Cardiac septum (tissue), 1 donor: ENCODE measurements around the gene PSMA6. TPM values are rescaled to one million over a fixed set of nuclear protein-coding genes. Genes with fewer than 3 reads are reported as not detected.
"Not testable (repeated sequence)": the region's sequence is repeated elsewhere in the genome, so short reads cannot be mapped to it uniquely, and the experiment has no call there.

ENCODE experiments used
- DNase-seq: peaks from one replicate; pipeline ENCODE4 v3.0.0-alpha.2; 2020; ENCODE audit warnings: low spot score
- intact Hi-C: fragments of 100-400 bp; cut with DNase I; formaldehyde crosslinking; loops from one replicate; pipeline ENCODE4 v1.14.0; 2022
- total RNA-seq: library from RNA; stranded (reverse); fragmentation: NEBNext Ultra II Directional; extraction: Animal tissue kit (Norgen Biotek cat#: 25700); gene quantifications from one replicate; pipeline ENCODE4 v1.2.1, GENCODE V29; 2021
- donor health status: DM: no; HTN: no; CAD: no.

PSMA6 gene
- total RNA-seq, 1 donor from 2014 or later, result 125 TPM

DNA sequence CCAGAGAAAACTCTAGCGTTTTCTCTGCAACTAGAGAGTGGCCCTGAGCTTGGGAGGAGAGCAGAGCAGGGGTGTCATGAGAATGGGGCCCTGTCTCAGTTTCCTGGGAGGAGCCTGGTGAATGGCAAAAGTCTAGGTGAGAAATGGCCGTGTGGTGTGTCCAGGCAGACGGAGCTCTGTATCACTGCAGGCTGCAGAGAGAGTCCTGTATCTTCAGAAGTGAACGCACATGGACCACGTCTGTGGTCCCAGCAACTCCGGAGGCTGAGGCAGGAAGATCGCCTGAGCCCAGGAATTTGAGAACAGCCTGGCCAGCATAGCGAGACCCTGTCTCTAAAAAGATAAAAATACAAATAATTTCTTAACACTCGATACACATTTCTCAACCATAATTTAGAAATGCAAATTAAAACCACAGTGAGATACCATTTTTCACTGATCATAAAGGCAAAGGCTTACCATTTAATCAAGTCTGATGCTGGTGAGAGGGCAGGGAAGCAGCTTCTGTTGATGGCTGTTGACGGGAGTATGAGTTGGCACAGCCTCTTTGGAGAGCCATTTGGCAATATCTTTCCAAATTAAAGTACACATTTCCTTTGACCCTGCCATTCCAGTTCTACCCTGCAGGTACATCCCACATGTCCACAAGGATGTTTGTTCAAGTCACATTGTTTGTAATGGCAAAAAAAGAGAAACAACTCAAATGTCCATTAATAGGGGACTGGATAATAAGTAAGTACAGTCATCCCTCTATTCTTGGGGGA is 61.4 kb downstream of the PSMA6 start:
- no peak for DNase-seq
- intact Hi-C loops, result no loop called here

DNA sequence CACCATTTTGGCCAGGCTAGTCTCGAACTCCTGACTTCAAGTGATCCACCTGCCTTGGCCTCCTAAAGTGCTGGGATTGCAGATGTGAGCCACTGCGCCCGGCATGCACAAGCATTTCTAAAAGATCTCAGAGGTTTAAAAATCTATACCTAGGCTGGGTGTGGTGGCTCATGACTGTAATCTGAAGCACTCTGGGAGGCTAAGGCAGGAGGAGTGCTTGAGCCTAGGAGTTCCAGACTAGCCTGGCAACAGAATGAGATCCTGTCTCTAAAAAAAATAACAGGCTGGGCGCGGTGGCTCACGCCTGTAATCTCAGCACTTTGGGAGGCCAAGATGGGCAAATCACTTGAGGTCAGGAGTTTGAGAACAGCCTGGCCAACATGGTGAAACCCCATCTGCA is 63.1 kb downstream of the PSMA6 start:
- intact Hi-C loops, DNase-seq: not testable (repeated sequence)

DNA sequence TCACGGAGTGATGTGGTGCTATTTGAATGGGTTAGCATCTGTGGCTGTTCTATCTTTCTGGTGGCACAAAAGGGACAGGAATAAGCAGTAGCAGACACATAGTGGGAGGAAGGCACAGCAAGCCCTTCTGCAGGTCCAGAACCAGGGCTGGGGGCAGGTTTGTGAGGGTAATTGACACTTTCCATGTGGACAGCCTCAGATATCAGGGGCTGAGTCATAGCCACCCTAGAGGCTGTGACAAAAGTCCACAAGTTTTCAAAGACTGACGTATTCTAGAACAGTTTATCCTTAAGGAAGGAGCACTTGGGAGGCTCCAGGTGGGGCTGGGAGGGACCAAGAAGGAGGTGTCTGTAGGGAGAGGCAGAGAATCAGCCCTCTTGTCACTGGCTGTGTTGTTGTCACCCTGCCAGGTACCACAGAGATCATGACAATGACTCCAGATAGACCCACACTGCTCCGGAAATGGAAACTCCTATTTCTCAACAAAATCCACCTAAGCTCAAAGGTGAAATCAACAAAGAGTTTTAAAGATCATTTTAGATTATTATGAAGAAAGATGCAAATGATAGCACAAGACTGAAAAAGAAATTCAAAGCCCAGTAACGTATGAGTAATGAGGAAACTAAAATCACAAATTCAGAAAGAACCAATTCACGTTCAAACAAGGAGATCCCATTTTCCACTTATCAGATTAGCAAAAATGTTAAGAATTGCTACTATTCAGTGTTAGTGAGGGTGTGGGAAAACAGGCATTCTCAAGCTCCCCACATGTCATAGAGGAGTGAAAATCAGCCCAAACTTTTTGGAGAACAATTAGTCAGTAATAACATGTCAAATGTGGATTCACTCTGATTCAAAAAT is 64.0 kb downstream of the PSMA6 start:
- intact Hi-C loops, result no loop called here

DNA sequence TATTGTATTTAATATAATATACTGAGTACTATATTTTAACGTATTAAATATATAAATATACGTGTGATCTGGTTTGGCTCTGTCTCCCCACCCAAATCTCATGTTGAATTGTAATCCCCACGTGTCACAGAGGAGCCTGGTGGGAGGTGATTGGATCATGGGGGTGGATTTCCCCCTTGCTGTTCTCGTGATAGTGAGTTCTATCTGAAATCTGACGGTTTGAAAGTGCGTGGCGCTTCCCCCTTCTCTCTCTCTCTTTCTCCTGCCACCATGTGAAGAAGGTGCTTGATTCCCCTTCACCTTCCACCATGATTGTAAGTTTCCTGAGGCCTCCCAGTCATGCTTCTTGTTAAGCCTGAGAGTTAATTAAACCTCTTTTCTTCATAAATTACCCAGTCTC is 67.5 kb downstream of the PSMA6 start:
- DNase-seq, intact Hi-C loops: not testable (repeated sequence)

More for the DNA sequence above, 64.0 kb downstream of the PSMA6 start:
- no peak for DNase-seq

DNA sequence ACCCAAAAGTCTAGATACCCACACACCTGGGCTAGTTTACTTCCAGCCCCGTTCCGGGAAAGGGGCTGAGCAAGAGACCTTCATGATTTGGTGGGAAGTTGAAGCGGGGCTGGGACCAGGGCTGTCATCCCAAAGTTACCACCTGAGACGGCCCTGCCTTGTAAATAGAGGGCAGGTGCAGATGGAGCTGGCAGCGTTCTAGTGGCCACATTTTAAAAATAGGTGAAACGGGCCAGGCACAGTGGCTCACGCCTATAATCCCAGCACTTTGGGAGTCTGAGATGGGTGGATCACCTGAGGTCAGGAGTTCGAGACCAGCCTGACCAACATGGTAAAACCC is 68.9 kb downstream of the PSMA6 start:
- intact Hi-C loops, result no loop called here
- DNase-seq, result no peak

DNA sequence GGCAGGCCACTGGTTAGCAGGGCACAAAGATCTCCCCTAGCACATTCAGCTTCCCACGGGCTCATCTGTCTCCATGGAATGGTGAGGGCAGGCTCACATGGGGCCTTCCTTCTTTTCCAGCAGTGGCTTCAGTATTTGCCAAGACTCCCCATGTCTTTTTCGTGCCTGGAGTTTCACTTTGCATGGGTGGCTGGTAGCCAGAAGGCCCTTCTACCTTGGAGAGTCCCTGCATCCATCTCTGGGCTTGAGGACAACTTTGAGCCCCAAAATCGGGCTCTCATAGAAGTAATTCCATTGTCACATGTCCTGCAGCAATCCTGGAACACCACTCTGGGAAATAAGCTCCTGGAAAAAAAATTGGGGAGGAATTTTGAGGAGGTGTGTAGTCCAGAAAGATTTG is 70.3 kb downstream of the PSMA6 start:
- intact Hi-C loops, result no loop called here
- no peak for DNase-seq

DNA sequence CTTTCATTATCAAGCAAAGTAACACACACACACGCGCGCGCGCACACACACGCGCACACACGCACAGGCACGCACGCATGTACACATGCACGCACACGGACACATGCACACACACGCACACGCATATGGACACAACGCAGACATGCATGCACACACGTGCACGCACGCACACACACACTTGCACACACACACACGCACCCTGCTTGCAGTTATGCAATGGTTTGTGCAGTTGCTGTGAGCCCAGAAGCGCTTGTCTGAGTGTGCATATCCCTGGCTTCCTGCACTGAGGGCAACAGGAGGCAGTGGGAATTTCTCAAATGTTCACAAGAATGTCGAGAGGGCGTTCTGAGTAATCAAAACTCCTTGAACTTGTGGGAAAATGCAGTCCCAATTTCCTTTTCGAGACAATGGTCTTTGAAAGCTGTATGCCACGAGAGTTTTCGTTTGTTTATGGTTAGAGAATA is 70.8 kb downstream of the PSMA6 start:
- intact Hi-C loops, result no loop called here
- no peak for DNase-seq

- peak; percentile 86 for DNase-seq
- intact Hi-C loops, result loop anchor here (2.0 kb wide), 2 partner anchors 25 to 39 kb away; partner anchors contain the start of gene NFKBIA
These were observed 73.2 kb downstream of the PSMA6 start for GRCh38 chr14:35365130-35366055.

DNA sequence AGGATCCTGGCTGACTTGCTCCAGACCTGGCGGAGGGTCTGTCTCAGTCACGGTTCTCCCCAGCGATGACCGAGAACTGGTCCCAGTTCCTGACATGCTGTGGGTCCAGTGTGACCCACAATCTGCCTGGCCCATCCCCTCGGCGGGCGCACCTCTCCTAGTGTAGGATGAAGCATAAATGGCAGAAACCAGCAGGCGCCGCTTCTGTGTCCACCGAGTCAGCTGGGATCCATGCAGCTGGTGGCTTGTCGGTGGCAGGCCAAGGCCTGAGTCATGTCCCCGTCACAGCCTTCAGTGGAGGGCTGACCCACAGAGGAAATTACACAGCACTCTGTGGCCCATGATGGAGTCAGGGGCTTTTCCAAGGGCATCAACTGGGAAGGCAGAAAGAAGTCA is 73.9 kb downstream of the PSMA6 start:
- intact Hi-C loops, result no loop called here
- DNase-seq, result no peak

DNA sequence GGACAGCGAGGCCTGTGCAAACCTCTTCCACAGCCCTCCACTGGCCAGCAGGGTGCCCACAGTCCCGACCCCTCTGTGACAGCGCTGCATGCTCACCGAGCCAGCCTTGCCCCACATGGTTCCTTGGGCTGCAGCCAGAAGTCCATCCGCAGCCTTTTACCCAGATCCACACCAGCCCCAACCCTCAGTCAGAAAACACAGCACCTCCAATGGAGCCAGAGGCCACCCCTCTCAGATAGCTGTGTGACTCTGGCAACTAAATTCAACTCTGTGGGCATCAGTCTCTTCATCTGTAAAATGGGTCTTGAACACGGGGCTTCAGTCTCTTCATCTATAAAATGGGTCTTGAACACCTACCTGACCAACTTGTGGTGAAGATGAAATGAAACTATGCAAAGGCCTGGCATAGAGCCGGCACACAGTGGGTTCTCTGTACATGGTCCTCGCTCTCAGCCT is 74.4 kb downstream of the PSMA6 start:
- intact Hi-C loops, result no loop called here
- no peak for DNase-seq

GRCh38 chr14:35367056-35367372 is 74.8 kb downstream of the PSMA6 start:
- DNase-seq, result no peak
- intact Hi-C loops, result no loop called here

Other genes starting within 250 kb of the PSMA6 start
- gene FAM177A1, start 246.1 kb upstream of the PSMA6 start, total RNA-seq, result 156 TPM
- 26.1 TPM for gene PPP2R3C, start 170.4 kb upstream of the PSMA6 start, total RNA-seq
- gene PRORP, start 169.8 kb upstream of the PSMA6 start, total RNA-seq, result 19.6 TPM
- gene NFKBIA, start 112.4 kb downstream of the PSMA6 start, total RNA-seq, result 42.7 TPM
- gene INSM2, start 241.8 kb downstream of the PSMA6 start, total RNA-seq, result not detected